Activated CD4-positive, alpha-beta T cell treated with anti-CD3 and anti-CD28 coated beads, Interleukin-2, amount 50 U/mL, for 48 hours (primary cell): ENCODE results near the gene TYRO3.
"Not testable (repeated sequence)": the region's sequence is repeated elsewhere in the genome, so short reads cannot be mapped to it uniquely, and the experiment has no call there.

Experiments used
- DNase-seq, 2 experiments: peaks; one replicate each; pipeline ENCODE4 v3.0.0-alpha.2; 2020

The TYRO3 gene

GRCh38 chr15:41575282-41575681 is 16.3 kb downstream of the TYRO3 start:
- no peak for DNase-seq

GRCh38 chr15:41577863-41578735 is 19.1 kb downstream of the TYRO3 start:
- DNase-seq, result no peak

DNA sequence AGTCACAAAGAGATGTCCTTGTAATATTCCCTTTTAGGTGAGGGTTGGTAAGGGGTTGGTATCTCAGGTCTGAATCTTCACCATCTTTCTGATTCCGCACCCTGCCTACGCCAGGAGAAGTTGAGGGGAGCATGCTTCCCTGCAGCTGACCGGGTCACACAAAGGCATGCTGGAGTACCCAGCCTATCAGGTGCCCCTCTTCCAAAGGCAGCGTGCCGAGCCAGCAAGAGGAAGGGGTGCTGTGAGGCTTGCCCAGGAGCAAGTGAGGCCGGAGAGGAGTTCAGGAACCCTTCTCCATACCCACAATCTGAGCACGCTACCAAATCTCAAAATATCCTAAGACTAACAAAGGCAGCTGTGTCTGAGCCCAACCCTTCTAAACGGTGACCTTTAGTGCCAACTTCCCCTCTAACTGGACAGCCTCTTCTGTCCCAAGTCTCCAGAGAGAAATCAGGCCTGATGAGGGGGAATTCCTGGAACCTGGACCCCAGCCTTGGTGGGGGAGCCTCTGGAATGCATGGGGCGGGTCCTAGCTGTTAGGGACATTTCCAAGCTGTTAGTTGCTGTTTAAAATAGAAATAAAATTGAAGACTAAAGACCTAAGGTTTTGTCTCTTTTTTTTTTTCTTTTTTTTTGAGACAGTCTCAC is 19.8 kb downstream of the TYRO3 start:
- DNase-seq, result no peak

DNA sequence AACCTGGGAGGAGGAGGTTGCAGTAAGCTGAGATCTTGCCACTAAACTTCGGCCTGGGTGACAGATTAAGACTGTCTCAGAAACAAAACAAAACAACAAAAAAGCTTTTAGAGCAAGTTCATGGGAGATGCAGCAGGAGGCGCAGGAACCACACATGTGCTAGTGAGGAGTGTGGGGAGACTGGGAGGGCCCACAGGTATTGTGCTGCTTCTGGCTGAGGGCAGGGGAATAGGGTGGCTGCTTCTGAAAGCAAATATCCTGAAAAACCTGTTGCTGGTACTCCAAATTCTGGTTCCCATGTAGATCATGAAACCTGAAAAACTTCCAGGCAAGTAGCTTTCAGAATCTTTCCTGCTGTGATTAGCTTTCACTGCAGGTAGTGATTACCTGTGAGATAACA is 22.1 kb downstream of the TYRO3 start:
- DNase-seq, result no peak

DNA sequence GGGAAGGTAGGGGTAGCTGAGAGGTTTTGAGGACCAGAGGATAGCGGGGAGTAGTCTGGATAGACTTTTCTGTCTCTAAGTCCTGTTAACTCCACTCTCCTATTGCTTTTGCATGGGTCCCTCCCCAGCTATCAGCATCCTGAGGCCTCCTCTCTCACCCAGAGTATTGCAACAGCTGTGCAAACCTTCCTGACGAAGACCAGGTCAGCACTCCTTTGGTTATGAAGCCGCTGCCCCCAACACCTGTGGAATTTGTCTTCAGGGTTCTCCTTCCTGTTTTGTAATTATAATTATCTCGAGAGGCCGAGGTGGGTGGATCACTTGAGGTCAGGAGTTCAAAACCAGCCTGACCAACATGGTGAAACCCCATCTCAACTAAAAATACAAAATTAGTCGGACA is 24.8 kb downstream of the TYRO3 start:
- DNase-seq, result no peak

GRCh38 chr15:41584636-41585126 is 25.7 kb downstream of the TYRO3 start:
- DNase-seq, result no peak

DNA sequence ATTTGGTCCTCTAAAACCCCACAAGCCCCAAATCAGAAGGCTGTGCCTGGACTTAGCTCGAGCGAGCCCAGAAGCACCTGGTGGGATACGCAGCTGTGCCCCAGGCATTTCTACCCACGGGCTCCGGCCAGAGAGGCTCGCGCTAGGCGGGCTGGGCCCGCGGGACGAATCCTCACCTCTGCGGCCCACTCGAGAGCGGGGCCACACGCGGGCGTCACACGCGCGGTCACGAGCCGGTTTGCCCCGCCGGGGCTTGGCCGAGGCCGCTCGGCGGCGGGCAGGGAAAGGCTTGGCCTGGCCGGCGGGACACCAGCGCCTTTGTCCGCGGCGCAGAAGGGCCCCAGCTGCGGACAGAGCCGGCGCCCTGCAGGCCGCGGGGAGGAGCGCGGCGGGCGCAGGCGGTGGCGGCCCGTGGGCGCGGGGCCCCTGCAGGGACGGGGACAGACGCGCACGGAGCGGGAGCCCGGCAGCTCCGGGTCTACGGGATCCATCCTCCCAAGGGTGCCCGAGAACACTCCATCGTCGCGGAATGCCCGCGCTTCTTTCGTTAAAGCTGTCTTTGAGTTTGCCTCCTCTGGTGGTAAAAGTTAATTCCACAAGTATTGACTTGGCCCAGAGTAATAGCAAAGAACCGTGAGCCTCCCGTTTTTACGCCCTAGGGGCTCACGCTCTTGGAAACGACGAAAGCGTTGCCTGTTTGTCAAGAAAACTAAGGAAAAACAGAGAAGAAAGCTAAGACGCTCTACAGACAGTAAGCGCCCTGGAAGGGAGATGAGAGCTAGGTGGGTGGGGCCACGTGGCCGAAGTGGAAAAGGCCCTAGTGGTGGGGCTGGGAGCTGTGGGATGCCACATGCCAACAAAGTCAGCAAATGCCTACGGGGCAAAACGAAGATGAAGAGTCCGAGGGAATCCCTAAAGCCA is 26.4 kb downstream of the TYRO3 start:
- peak; percentile 54 to 67 for DNase-seq

- not testable (repeated sequence) for DNase-seq
Measured at GRCh38 chr15:41586531-41587282, 27.7 kb downstream of the TYRO3 start.

DNA sequence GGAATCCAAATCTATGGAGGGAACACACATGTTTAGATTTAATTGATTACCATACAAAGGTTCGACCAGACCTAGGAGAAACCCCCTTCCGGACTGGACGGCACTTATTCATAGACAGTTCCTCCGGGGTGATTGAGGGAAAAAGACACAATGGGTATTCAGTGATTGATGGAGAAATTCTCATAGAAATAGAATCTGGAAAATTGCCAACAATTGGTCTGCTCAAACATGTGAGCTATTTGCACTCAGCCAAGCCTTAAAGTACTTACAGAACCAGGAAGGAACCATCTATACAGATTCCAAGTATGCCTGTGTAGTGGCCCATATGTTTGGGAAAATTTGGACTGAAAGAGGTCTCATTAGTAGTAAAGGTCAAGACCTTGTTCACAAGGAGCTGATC is 30.0 kb downstream of the TYRO3 start:
- DNase-seq, result not testable (repeated sequence)

- DNase-seq, result not testable (repeated sequence)
Measured at GRCh38 chr15:41589571-41589970, 30.6 kb downstream of the TYRO3 start.

GRCh38 chr15:41591217-41591616 is 32.2 kb downstream of the TYRO3 start:
- DNase-seq, result not testable (repeated sequence)

DNA sequence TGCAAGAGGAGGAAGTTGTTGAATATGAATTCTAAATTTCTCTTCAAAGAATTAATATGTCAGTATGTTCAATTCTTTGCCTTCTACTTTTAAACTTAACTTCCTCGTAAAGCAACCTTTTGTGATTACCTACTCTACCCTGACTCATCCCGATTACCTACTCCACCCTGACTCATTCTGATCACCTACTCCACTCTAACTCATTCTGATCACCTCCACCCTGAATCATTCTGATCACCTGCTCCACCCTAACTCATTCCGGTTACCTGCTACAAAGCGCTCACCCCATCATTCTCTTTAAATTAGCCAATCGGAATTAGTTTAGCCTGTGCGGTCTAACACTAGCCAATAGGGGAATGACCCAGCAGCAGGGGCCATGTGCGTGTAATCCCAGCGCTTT is 33.7 kb downstream of the TYRO3 start:
- DNase-seq, result not testable (repeated sequence)

- DNase-seq, result no peak
Measured at GRCh38 chr15:41594801-41595746, 36.1 kb downstream of the TYRO3 start.

GRCh38 chr15:41596972-41597371 is 38.0 kb downstream of the TYRO3 start:
- DNase-seq, result no peak

DNA sequence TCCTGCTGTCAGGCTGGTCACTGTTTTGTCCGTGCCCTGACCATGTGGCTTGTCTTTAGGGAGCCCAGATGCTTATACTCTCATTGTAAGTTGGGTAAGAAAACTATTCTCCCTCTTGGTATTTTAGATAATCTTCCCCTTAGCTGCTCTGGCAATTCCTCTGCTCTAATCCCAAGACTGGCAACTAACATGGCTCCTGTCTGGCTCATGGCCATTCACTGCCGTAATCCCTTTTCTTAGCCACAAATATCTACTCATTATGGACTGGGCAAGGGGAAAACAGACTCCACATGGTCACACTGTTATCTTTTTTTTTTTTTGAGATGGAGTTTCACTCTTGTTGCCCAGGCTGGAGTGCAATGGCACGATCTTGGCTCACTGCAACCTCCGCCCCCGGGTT is 38.8 kb downstream of the TYRO3 start:
- DNase-seq, result no peak

GRCh38 chr15:41599061-41599460 is 40.0 kb downstream of the TYRO3 start:
- no peak for DNase-seq

DNA sequence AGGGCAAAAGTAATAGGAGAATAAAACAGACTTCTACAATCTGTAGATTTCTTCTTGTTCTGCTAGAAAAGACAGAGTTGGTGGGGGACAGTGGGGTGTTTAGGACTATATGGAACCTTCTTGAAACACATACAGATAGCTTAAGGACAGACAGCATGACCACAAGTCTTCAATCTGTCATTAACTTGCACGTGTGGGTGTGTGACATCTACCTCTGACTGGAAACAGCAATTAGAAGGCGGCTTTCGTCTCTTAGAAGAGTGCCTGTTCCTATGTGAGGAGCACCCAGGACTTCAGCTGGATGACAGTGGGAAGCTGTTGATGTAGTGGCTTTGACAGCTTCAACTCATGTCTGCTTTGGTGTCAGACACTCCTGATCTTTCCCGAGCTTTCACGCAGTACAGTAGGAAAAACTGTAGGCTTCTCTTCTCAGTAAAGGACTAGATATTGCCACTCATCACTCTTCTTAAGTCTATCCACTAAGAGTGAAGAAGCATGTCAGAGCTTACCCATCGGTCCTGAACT is 44.5 kb downstream of the TYRO3 start:
- no peak for DNase-seq

GRCh38 chr15:41603941-41604911 is 45.2 kb downstream of the TYRO3 start:
- DNase-seq, result peak; percentile 47 to 60

GRCh38 chr15:41605566-41605965 is 46.6 kb downstream of the TYRO3 start:
- DNase-seq, result no peak

DNA sequence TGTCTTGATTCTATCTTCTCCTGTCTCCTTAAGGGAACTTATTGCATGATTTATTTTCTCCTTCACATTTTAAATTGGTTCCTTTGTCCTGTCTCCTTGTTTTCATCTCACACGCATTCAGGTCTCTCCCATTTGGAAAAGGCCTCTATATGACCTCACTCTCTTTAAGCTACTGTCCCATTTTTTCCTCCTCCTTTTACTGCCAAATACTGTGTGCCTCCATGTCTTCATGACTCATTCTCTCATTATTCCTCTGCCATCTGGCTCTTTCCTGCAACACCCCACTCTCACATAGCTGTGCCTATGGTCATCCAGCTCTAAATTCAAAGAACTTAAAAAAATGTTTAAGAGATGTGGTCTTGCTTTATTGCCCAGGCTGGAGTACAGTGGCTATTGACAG is 48.0 kb downstream of the TYRO3 start:
- no peak for DNase-seq
